Keratinocyte (primary cell): ENCODE data around the gene HPS6. TPM values are rescaled to one million over a fixed set of nuclear protein-coding genes. Genes with fewer than 3 reads are reported as not detected.

Experiments used
- DNase-seq: peaks from one replicate; pipeline ENCODE4 v3.0.0-alpha.2; 2011; ENCODE audit warnings: low read depth, missing footprints, low spot score
- FAIRE-seq: peaks from 2 replicates; lab custom pipeline; 2011; peaks lifted over from hg19 to GRCh38; lab: Jason Lieb, UNC
- H2AFZ ChIP-seq: 2 replicates; pipeline ENCODE4 v1.6.0; 2012; ENCODE audit warnings: low read length, control low read depth, inconsistent platforms; ENCODE audit not compliant: control insufficient read depth
- H3K27ac ChIP-seq: 2 replicates; pipeline ENCODE4 v1.5.1; 2011; ENCODE audit warnings: low read length; ENCODE audit not compliant: control insufficient read depth, insufficient read depth
- H3K27me3 ChIP-seq: 3 replicates; pipeline ENCODE4 v1.6.0; 2011; ENCODE audit warnings: low read length; ENCODE audit not compliant: control insufficient read depth, insufficient read depth; ENCODE audit errors: extremely low read depth
- H3K36me3 ChIP-seq, 2 experiments: 2 replicates in 1 of 2; 3 replicates in 1 of 2; pipeline ENCODE4 v1.5.1; 2011; ENCODE audit warnings: low read length in 2 of 2, mild to moderate bottlenecking in 1 of 2; ENCODE audit not compliant: control insufficient read depth in 2 of 2, insufficient read depth in 2 of 2; ENCODE audit errors: extremely low read depth in 1 of 2
- H3K4me1 ChIP-seq: 3 replicates; pipeline ENCODE4 v1.5.1; 2011; ENCODE audit warnings: low read length; ENCODE audit not compliant: control insufficient read depth, insufficient read depth; ENCODE audit errors: extremely low read depth
- H3K4me2 ChIP-seq: 3 replicates; pipeline ENCODE4 v1.6.0; 2011; ENCODE audit warnings: low read depth, low read length; ENCODE audit not compliant: control insufficient read depth, insufficient read depth; ENCODE audit errors: extremely low read depth
- H3K4me3 ChIP-seq, 3 experiments: fragments of 200-600 bp in 1 of 3; sonication (generic) in 1 of 3; 2 replicates in 2 of 3; 3 replicates in 1 of 3; pipeline ENCODE4 v1.5.1; 2011 to 2016; ENCODE audit warnings: low read length in 3 of 3, mild to moderate bottlenecking in 3 of 3, control low read depth in 2 of 3, inconsistent platforms in 1 of 3, low read depth in 1 of 3, mixed read lengths in 1 of 3, mixed run types in 1 of 3, moderate library complexity in 1 of 3; ENCODE audit not compliant: control insufficient read depth in 2 of 3, insufficient read depth in 2 of 3; ENCODE audit errors: extremely low read depth in 1 of 3
- H3K79me2 ChIP-seq: 2 replicates; pipeline ENCODE4 v1.6.0; 2012; ENCODE audit warnings: low read length; ENCODE audit not compliant: control insufficient read depth, insufficient read depth
- H3K9ac ChIP-seq: 3 replicates; pipeline ENCODE4 v1.6.0; 2011; ENCODE audit warnings: low read length; ENCODE audit not compliant: control insufficient read depth, insufficient read depth; ENCODE audit errors: extremely low read depth
- H3K9me1 ChIP-seq: 3 replicates; pipeline ENCODE4 v1.6.0; 2011; ENCODE audit warnings: low read length; ENCODE audit not compliant: control insufficient read depth, insufficient read depth; ENCODE audit errors: extremely low read depth
- H3K9me3 ChIP-seq: 2 replicates; pipeline ENCODE4 v1.5.1; 2012; ENCODE audit warnings: low read depth, low read length; ENCODE audit not compliant: control insufficient read depth
- H4K20me1 ChIP-seq: 3 replicates; pipeline ENCODE4 v1.6.0; 2011; ENCODE audit warnings: low read length; ENCODE audit not compliant: control insufficient read depth, insufficient read depth; ENCODE audit errors: extremely low read depth
- EZH2 ChIP-seq: IDR thresholded peaks from one replicate; pipeline ENCODE4 v1.6.1; 2012; ENCODE audit warnings: inconsistent platforms, mild to moderate bottlenecking, low read length, moderate library complexity
- dilution Hi-C: fragments of 300-500 bp; cut with MboI; formaldehyde crosslinking; loops from one replicate; pipeline ENCODE4 v1.7.0; 2020; ENCODE audit warnings: low sequenced_read_pairs; ENCODE audit not compliant: extremely low pct_ligation_motif_present
- polyA plus RNA-seq, 5 experiments: library from polyadenylated mRNA; depleted of rRNA in 3 of 5; stranded (reverse) in 3 of 5; stranded (forward) in 1 of 5; unstranded in 1 of 5; fragments of >200 nt; gene quantifications; 1 replicate in 1 of 5; 2 replicates in 3 of 5; 3 replicates in 1 of 5; pipeline versions ENCODE4 v1.2.1 to v1.2.3, GENCODE V29; 2011 to 2012; ENCODE audit warnings: missing spikeins in 2 of 5, low read depth in 1 of 5, low replicate concordance in 1 of 5
- TF ChIP-seq, protein P1 (sequence below), 3 experiments: IDR thresholded peaks in 1 of 3; conservative IDR thresholded peaks in 1 of 3; optimal IDR thresholded peaks in 1 of 3; 2 replicates in 2 of 3; 3 replicates in 1 of 3; pipeline versions ENCODE3 to v1.5.1; 2011; ENCODE audit warnings: low read length in 3 of 3, mild to moderate bottlenecking in 3 of 3, moderate library complexity in 2 of 3, control low read depth in 1 of 3, inconsistent platforms in 1 of 3; ENCODE audit not compliant: insufficient read depth in 2 of 3; ENCODE audit errors: extremely low read depth in 1 of 3

HPS6 gene
- polyA plus RNA-seq, 1 donor (not counting 4 experiments of a cell fraction or from before 2014, with no cell fraction given), result 8.6 TPM

DNA sequence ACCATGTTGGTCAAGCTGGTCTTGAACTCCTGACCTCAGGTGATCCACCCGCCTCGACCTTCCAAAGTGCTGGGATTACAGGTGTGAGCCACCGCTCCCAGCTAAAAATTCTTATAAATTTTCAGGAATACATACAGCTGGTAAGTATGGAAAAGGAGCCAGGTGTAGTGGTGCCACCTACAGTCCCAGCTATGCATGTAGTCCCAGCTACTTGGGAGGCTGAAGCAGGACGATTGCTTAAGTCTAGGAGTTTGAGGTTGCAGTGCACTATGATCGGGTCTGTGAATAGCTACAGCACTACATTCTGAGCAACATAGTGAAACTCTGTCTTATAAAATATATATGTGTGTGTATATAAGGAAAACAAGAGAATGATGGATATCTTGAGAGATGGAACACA is 36.0 kb downstream of the HPS6 start:
- peaks cover 12 to 20% of the 10 kb centered on the region in 2 experiments for H3K36me3 ChIP-seq
- TF ChIP-seq, protein P1, sequence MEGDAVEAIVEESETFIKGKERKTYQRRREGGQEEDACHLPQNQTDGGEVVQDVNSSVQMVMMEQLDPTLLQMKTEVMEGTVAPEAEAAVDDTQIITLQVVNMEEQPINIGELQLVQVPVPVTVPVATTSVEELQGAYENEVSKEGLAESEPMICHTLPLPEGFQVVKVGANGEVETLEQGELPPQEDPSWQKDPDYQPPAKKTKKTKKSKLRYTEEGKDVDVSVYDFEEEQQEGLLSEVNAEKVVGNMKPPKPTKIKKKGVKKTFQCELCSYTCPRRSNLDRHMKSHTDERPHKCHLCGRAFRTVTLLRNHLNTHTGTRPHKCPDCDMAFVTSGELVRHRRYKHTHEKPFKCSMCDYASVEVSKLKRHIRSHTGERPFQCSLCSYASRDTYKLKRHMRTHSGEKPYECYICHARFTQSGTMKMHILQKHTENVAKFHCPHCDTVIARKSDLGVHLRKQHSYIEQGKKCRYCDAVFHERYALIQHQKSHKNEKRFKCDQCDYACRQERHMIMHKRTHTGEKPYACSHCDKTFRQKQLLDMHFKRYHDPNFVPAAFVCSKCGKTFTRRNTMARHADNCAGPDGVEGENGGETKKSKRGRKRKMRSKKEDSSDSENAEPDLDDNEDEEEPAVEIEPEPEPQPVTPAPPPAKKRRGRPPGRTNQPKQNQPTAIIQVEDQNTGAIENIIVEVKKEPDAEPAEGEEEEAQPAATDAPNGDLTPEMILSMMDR (optimal IDR thresholded peaks at IDR 0.05 in 1 of 3, IDR thresholded peaks at IDR 0.05 in 1 of 3, conservative IDR thresholded peaks at IDR 0.05 in 1 of 3; ENCODE audit: extremely low read depth in 1 of 3, insufficient read depth in 2 of 3, low read length in 3 of 3), result peak; percentile 12 to 30 (median 17)
- TF ChIP-seq EZH2, result no peak
- H3K9me1 ChIP-seq, result no peaks in the 10 kb centered on the region
- H4K20me1 ChIP-seq, result no peaks in the 10 kb centered on the region
- H3K79me2 ChIP-seq, result no peaks in the 10 kb centered on the region
- no peaks in the 10 kb centered on the region for H3K4me1 ChIP-seq
- H3K4me3 ChIP-seq, result no peak overlapping the region
- H3K9me3 ChIP-seq, result no peaks in the 10 kb centered on the region
- H3K27me3 ChIP-seq, result no peaks in the 10 kb centered on the region
- dilution Hi-C loops, result no loop called here
- no peak overlapping the region for H3K27ac ChIP-seq
- H3K4me2 ChIP-seq, result no peak overlapping the region
- no peak for FAIRE-seq
- no peak overlapping the region for H3K9ac ChIP-seq
- no peak overlapping the region for H2AFZ ChIP-seq
- no peak for DNase-seq

DNA sequence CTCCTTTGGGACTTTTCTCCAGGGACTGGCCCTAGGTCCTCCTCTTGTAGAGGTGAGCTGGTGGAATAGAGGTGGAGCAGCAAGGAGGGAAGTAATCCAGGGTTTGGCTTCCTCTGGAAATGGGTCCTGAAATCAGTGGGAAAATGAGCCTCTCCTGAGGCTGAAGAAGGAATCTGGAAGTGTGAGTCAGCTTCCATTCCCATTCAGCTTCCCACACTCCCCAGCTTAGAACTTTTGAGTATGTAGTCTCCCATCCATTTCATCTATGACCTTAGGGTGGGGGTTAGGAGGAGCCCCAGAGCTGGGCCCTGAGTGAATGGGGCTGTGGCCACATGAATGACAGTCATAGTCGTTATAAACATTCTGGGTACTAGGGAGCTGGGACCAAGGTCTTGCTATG is 37.3 kb downstream of the HPS6 start:
- TF ChIP-seq, protein P1 (optimal IDR thresholded peaks at IDR 0.05 in 1 of 3, IDR thresholded peaks at IDR 0.05 in 1 of 3, conservative IDR thresholded peaks at IDR 0.05 in 1 of 3; ENCODE audit: extremely low read depth in 1 of 3, insufficient read depth in 2 of 3, low read length in 3 of 3), result no peak
- no peak for TF ChIP-seq EZH2
- FAIRE-seq, result no peak

More for the DNA sequence above, 37.3 kb downstream of the HPS6 start:
- Histone ChIP-seq H2AFZ (no peak overlapping the region), H3K9me3 (no peaks in the 10 kb centered on the region), H3K36me3 (peaks cover 14 to 26% of the 10 kb centered on the region in 2 experiments), H3K79me2 (no peaks in the 10 kb centered on the region), H3K9me1 (no peaks in the 10 kb centered on the region), H3K27ac (no peak overlapping the region), H4K20me1 (no peaks in the 10 kb centered on the region), H3K27me3 (no peaks in the 10 kb centered on the region), H3K9ac (no peak overlapping the region), H3K4me2 (no peak overlapping the region), H3K4me1 (no peaks in the 10 kb centered on the region), H3K4me3 (no peak overlapping the region)
- dilution Hi-C loops, result no loop called here
- DNase-seq, result no peak
